Activated effector memory CD4-positive, alpha-beta T cell treated with anti-CD3 and anti-CD28 coated beads, Interleukin-2, amount 50 U/mL, for 16 hours (primary cell): Measurements from ENCODE around the gene SYT2.
A peak's percentile ranks its signal among the peaks of the same experiment; 100 is the strongest.
"Not testable (repeated sequence)": the region's sequence is repeated elsewhere in the genome, so short reads cannot be mapped to it uniquely, and the experiment has no call there.

Experiments
- DNase-seq: peaks from one replicate; pipeline ENCODE4 v3.0.0-alpha.2; 2020

The SYT2 gene

GRCh38 chr1:202639500-202639899 lies 70.8 kb downstream of the SYT2 start:
- no peak for DNase-seq

DNA sequence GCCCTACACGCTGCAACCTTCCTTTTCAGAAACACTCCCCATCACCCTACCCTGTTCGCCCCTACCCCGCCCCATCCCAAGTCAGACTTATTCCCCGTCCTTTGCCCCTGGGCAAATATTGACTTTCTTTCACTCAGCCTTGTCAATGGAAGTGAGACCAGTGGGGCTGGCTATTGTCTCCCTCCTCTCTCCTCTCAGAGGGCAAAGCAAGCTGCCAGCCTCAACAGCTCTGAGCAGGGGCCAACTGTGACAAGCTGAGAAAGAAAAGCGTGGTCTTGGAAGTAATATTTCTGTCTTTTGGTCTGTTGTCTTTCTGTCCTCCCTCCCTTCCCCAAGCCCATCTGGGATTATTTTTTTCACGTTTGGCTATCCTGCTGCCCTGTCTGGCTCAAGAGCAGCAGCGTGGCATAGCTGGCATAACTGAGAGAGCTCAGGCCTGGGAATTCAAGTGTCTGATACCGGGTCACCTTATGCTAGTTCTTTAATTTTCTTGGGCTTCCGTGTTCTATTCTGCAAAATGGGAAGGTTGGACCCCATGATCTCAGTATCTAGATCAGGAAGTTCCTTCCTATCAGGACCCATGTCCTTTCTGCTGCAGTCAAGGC lies 71.5 kb downstream of the SYT2 start:
- DNase-seq: not testable (repeated sequence)

- no peak for DNase-seq
Observed at GRCh38 chr1:202638019-202638700, 72.1 kb downstream of the SYT2 start.

DNA sequence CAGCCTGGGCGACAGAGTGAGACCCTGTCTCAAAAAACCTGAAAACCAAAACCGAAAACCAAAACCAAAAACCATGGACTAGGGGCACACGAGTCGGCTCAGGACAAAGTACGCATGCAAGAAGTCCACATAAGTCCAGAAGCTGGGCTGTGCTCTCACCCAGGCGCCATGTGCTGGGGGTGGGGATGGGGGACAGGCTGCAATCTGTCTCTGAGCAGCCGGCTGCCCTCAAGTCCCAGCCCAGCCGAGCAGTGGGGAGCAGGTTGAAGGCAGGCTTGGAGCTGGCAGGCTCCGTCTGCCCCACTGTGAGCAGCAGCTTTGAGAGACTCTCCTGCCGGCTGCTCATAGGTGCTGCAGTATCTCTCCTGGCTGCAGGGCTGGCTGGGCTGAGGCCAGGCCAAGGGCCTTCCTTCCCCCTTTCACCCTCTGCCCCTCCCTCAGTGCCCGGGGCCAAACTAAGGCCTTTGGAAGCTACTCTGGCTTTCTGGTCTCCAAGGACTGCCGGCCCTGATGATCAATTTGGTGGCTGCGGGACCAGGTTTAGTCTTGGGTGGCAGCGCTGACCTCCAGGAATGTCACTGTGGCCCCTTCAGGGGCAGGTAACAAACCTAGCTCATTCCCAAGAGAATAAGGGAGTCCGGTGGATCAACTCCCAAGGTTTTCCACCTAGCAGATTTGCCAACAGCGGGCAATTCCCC lies 72.8 kb downstream of the SYT2 start:
- not testable (repeated sequence) for DNase-seq

DNA sequence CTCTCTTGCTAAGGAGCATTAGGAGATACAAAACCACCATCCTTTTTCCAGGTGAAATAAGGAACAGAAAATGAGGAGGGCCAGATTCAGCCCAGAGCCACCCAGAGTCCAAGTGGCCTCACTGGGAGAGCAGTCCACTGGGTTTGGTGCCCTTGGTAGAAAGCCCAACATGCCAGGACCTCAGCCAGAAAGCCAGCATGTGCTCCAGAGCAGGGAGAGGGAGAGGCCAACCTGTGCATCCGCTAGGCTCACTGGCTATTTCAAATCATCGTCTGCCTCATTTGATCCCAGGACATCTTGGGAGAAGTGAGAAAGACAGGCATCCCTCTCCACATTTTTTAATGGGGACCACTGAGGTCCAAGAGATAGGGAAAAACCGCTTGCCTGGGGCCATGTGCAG lies 74.1 kb downstream of the SYT2 start:
- DNase-seq: not testable (repeated sequence)

DNA sequence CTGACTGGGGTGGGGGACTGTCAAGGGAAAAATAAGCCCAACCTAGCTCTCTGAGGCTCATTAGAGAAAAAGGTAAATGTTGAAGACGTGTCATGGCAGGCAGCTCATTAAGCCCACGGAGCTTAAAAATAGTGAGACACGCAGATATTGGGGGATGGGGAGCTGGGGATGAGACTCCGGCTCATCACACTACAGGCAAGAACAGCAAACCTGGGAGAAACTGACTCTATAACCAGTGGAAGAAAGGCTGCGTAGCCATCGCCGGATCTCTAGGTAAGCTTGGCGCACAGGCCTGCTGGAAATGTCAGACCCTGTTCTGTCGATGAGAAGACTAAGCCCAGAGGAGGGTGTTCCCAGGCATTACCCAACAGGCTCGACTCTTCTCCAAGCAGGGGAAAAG lies 78.0 kb downstream of the SYT2 start:
- no peak for DNase-seq

GRCh38 chr1:202631076-202631923 lies 79.0 kb downstream of the SYT2 start:
- DNase-seq: no peak

DNA sequence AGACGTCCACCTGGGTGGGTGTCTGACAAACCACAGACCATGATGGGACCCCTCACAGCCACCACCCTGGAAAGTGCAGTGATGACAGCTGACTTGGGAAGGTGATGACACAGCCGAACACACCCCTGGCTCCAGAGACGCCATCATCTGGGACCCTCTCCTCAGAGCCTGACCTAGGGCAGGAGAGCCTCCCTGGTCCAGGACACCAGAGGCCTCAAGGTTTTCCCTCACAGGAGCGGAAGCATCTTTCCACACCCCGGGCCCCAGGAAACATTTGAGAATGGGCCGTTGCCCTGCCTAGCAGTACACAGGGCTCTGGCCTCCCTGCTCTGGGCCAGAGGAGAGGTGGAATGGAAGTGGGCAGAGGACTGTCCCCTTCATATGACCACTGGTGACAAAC lies 79.7 kb downstream of the SYT2 start:
- no peak for DNase-seq

DNA sequence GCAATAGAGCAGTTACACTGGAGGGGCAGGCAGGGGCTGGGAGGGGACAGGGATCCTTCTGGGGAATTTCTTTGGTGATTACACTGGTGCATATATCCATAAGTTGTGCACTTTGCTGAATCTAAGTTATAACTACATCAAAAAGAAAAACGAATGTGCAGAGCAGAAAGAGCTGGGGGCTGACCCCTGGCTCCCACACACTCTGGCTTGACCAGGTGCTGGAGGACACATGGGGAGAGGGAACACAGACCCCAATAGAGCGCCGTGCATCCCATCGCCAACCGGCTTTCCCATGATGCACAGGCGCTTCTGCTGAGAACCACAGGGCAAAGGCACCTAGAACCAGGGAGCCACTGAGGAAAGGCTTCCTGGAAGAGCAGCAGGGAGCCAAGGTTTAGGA lies 80.2 kb downstream of the SYT2 start:
- DNase-seq: not testable (repeated sequence)

- DNase-seq: not testable (repeated sequence)
Observed at GRCh38 chr1:202629257-202629811, 80.9 kb downstream of the SYT2 start.

DNA sequence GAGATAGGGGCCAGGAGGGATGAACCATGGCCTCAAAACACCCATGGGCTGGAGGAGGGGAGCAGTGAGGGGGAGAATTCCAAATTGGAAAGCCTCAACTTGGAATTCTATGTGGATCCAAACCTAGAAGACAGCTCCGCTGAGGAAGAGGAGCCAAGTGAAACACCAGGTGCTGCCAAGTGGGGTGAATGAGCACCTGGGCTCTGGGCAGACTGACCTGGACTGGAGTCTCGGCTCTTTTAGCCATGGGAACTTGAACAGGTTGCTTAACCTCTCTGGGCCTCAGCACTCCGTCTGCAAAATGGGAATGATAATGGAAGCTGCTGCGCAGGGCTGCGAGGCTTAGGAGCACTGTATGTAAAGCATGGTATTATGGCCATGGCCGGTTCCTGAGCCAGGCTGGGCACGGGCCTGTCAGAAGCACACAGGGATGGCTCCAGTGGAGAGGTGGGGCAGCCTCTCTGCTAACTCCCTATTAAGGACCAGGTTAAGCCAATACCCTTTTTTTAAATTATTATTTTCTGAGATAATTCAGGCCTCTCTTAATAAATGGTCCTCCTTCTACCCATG lies 81.5 kb downstream of the SYT2 start:
- DNase-seq: no peak

- DNase-seq: no peak
Observed at GRCh38 chr1:202627841-202628565, 82.3 kb downstream of the SYT2 start.

DNA sequence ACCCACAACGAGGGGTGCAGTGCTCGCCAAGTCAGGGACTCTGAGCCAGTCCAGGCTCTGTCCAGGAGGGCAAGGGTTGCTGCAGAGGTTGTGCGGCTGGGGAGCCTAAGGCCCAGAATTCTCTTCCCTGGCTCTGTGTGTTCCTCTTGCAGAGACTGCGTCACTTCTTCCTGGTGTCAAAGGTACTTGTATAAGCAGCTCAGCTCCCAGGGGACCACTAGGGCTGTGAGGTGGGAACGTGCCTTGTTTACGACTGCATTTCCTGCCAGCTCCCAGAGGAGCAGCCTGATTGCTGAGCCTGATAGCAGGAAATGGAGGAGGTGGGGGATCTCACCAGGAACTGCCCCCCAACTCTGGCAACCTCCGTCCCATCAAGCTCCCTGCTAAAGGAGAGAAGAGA lies 83.2 kb downstream of the SYT2 start:
- DNase-seq: not testable (repeated sequence)

DNA sequence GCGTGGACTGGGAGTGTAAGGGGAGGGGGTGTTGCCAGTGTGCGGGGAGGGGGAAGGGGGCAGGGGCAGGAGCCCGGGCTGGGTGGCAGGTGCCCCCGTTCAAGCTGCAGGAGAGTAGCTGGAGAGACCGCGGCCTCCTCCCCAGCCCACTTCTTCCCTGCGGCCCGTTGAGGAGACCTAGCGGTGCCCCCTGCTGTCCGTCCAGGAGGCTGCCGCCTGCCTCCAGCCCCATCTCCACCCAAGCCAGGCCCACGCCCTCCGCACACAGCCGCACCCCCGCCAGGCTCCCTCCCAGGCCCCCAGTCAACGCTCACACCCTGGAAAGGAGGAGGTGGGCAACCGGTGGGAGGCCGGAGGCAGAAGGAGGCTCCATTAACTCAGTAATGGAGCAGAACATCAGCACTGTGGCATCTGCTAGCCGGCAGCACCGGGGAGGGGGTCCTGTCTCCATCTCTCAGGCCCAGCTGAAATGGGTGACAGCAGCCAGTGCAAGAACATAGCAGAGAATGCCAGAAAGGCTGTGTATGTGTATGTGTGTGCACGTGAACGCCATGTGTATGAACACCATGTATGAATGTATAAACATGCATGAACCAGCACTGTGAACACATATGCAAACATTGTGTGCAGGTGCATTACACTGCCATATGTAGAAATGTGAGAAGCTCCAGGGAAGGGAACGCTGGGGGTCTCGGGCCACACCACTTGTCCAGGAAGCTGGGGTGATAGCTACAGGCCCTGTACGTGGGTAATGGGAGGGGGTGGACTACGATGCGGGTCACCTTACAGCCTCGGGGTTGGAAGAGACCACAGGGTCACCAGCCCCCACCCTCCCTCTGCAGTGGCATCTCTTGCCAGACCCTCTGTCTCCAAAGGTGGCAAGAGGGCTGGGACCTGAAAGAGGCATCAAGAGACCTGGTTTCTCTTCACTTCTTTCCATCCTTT lies 84.6 kb downstream of the SYT2 start:
- DNase-seq: peak; percentile 80

DNA sequence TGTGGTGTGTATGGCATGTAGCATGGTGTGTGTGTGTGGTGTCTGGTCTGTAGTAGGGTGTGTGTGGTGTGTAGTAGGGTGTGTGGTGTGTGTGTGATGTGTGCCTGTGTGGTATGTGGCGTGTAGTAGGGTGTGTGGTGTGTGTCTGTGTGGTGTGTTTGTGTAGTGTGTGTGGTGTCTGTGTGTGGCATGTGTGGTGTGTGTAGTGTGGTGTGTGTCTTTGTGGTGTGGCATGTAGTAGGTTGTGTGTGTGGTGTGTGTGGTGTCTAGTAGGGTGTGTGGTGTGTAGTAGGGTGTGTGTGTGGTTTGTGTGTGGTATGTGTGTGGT lies 85.5 kb downstream of the SYT2 start:
- DNase-seq: no peak

DNA sequence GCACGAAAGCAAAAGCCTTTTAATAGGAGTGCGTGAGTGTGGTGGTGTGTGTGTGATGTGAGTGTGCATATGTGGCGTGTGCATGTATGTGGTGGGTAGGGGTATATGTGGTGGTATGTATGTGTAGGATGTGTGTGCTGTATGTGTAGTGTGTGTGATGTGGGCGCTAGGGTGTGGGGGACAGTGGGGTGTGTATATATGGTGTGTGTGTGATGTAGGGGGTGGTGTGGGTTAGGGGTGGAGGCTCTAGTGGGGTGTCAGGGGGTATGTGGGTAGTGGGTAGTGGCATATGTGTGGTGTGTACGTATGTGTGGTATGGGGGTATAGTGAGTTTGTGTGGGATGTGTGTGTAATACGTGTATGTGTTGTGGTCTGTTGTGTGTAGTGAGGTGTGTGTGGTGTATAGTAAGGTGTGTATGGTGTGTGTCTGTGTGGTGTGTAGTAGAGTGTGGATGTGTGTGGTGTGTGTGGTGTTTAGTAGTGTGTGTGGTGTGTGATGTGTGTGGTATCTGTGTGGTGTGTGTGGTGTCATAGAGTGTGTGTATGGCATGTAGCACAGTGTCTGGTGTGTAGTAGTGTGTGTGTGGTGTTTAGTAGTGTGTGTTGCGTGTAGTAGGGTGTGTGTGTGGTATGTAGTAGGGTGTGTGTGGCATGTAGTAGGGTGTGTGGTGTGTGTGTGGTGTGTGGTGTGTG lies 86.0 kb downstream of the SYT2 start:
- DNase-seq: no peak

- not testable (repeated sequence) for DNase-seq
Observed at GRCh38 chr1:202623476-202623875, 86.8 kb downstream of the SYT2 start.

GRCh38 chr1:202623075-202623474 lies 87.2 kb downstream of the SYT2 start:
- no peak for DNase-seq

DNA sequence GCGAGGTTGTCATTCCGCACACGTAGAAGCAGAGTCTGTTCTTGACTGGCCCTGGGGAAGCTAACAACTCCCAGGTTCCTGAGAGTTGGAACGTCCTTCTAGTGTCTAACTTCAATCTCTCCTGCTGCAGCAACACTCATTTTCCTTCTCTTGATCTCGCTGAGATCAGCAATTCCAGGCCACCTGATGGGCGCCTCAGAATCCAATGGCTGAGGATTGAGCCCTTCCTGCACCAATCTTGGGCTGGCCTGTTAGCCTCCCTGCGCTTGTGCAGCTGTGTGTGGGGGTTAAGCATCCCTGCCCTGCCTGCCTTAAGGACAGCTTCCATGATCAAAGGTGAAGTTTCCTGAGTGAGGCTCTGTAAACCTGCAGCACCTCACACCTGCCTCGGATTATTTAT lies 87.9 kb downstream of the SYT2 start:
- peak; percentile 16 for DNase-seq

GRCh38 chr1:202621446-202621845 lies 88.8 kb downstream of the SYT2 start:
- DNase-seq: peak; percentile 34
